NT2/D1 (cell line): ENCODE results near the gene SLC22A9.

Experiments used
- DNase-seq: peaks from one replicate; pipeline ENCODE4 v3.0.0-alpha.2; 2011; ENCODE audit warnings: low read depth, low spot score
- H3K27me3 ChIP-seq: 2 replicates; pipeline ENCODE4 v1.6.0; 2011; ENCODE audit warnings: mild to moderate bottlenecking; ENCODE audit not compliant: insufficient read length, insufficient read depth
- H3K36me3 ChIP-seq: 2 replicates; pipeline ENCODE4 v1.6.1; 2011; ENCODE audit warnings: mild to moderate bottlenecking, low read length, mixed read lengths; ENCODE audit not compliant: insufficient read depth, insufficient read length
- H3K4me1 ChIP-seq: 2 replicates; pipeline ENCODE4 v1.5.1; 2011; ENCODE audit not compliant: insufficient read depth, insufficient read length
- H3K4me3 ChIP-seq: 2 replicates; pipeline ENCODE4 v1.5.1; 2011; ENCODE audit warnings: low read depth; ENCODE audit not compliant: insufficient read length
- H3K9ac ChIP-seq: 2 replicates; pipeline ENCODE4 v1.6.0; 2011; ENCODE audit warnings: low read depth; ENCODE audit not compliant: insufficient read length
- H3K9me3 ChIP-seq: 2 replicates; pipeline ENCODE4 v1.5.1; 2011; ENCODE audit warnings: mild to moderate bottlenecking, low read length; ENCODE audit not compliant: insufficient read depth
- SUZ12 ChIP-seq: IDR thresholded peaks from 2 replicates; pipeline ENCODE4 v1.6.1; 2011; ENCODE audit not compliant: insufficient read length, insufficient read depth; ENCODE audit errors: extremely low read depth
- YY1 ChIP-seq: IDR thresholded peaks from 2 replicates; pipeline ENCODE4 v1.6.1; 2011; ENCODE audit not compliant: insufficient read length, insufficient read depth
- ZNF274 ChIP-seq: IDR thresholded peaks from 2 replicates; pipeline ENCODE4 v1.6.1; 2011; ENCODE audit warnings: mild to moderate bottlenecking, low read depth, low read length

Gene SLC22A9

DNA sequence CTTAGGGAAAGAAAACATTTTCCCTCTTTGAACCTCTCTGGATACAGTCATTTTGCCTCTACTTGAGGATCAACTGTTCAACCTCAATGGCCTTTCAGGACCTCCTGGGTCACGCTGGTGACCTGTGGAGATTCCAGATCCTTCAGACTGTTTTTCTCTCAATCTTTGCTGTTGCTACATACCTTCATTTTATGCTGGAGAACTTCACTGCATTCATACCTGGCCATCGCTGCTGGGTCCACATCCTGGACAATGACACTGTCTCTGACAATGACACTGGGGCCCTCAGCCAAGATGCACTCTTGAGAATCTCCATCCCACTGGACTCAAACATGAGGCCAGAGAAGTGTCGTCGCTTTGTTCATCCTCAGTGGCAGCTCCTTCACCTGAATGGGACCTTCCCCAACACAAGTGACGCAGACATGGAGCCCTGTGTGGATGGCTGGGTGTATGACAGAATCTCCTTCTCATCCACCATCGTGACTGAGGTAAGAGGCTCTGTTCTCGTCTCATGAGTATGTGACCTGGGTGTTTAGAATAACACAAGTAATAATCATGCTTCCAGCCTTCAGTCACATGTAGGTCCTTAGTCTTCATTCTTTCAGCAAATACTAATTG lies 495 bp downstream of the SLC22A9 start:
- Histone ChIP-seq H3K9me3 (no peaks in the 10 kb centered on the region), H3K9ac (no peak overlapping the region), H3K27me3 (no peaks in the 10 kb centered on the region), H3K4me3 (no peak overlapping the region), H3K4me1 (no peaks in the 10 kb centered on the region), H3K36me3 (no peaks in the 10 kb centered on the region)
- no peak for DNase-seq
- no peak for TF ChIP-seq YY1
- no peak for TF ChIP-seq SUZ12
- TF ChIP-seq ZNF274: no peak

DNA sequence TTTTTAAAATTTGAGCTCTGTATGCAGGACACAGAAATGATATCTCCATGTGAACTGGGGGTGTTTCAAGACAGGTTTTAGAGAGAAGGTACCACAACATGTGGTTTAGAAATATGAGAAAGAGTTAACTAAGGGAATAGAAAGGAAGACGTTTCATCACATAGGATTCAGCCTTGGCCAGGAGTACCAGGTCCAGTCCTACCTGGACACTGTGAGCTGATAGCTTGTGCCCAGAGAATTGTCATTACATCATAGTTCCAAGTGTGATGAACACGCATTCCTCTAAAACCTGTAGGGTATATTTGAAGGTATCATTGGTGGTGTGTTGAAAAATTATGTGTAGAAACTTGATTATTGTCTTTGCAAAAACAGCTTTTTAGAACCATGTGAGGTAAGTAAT lies 1.8 kb downstream of the SLC22A9 start:
- no peak overlapping the region for H3K4me3 ChIP-seq
- H3K4me1 ChIP-seq: no peaks in the 10 kb centered on the region
- no peak for TF ChIP-seq ZNF274
- TF ChIP-seq YY1: no peak
- TF ChIP-seq SUZ12: no peak
- no peaks in the 10 kb centered on the region for H3K9me3 ChIP-seq
- no peak for DNase-seq
- no peaks in the 10 kb centered on the region for H3K36me3 ChIP-seq
- no peak overlapping the region for H3K9ac ChIP-seq
- H3K27me3 ChIP-seq: no peaks in the 10 kb centered on the region

- Histone ChIP-seq H3K9me3 (no peaks in the 10 kb centered on the region), H3K4me3 (no peak overlapping the region), H3K9ac (no peak overlapping the region), H3K36me3 (no peaks in the 10 kb centered on the region), H3K4me1 (no peaks in the 10 kb centered on the region), H3K27me3 (no peaks in the 10 kb centered on the region)
- TF ChIP-seq ZNF274: no peak
- TF ChIP-seq YY1: no peak
- no peak for TF ChIP-seq SUZ12
- DNase-seq: no peak
Measured at GRCh38 chr11:63375434-63375833, 5.8 kb downstream of the SLC22A9 start.

GRCh38 chr11:63380130-63380529 lies 10.5 kb downstream of the SLC22A9 start:
- Histone ChIP-seq H3K27me3 (no peaks in the 10 kb centered on the region), H3K4me3 (no peak overlapping the region), H3K36me3 (no peaks in the 10 kb centered on the region), H3K9ac (no peak overlapping the region), H3K9me3 (no peaks in the 10 kb centered on the region), H3K4me1 (no peaks in the 10 kb centered on the region)
- no peak for DNase-seq
- no peak for TF ChIP-seq ZNF274
- no peak for TF ChIP-seq SUZ12
- no peak for TF ChIP-seq YY1

DNA sequence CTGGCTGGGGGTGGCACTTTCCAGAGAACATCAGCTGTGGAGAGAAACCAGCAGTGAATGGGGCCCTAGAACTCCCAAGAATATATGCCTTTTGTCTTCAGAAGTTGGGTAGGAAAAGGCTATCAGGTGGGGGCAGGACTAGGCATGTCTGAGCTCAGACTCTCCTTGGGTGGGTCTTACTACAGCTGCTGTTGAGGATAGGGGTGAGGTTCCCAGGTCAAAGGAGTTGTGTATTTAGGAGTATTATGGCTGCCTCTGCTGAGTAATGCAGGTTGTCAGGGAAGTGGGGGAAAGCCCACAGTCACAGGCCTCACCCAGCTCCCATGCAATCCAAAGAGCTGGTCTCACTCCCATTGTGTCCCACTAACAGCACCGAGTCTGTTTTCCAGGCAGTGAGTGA lies 26.1 kb downstream of the SLC22A9 start:
- TF ChIP-seq SUZ12 (no peak), ZNF274 (no peak), YY1 (no peak)
- H3K4me3 ChIP-seq: no peak overlapping the region
- no peak overlapping the region for H3K9ac ChIP-seq
- no peaks in the 10 kb centered on the region for H3K27me3 ChIP-seq
- H3K4me1 ChIP-seq: no peaks in the 10 kb centered on the region
- no peaks in the 10 kb centered on the region for H3K9me3 ChIP-seq
- no peak for DNase-seq
- H3K36me3 ChIP-seq: no peaks in the 10 kb centered on the region

DNA sequence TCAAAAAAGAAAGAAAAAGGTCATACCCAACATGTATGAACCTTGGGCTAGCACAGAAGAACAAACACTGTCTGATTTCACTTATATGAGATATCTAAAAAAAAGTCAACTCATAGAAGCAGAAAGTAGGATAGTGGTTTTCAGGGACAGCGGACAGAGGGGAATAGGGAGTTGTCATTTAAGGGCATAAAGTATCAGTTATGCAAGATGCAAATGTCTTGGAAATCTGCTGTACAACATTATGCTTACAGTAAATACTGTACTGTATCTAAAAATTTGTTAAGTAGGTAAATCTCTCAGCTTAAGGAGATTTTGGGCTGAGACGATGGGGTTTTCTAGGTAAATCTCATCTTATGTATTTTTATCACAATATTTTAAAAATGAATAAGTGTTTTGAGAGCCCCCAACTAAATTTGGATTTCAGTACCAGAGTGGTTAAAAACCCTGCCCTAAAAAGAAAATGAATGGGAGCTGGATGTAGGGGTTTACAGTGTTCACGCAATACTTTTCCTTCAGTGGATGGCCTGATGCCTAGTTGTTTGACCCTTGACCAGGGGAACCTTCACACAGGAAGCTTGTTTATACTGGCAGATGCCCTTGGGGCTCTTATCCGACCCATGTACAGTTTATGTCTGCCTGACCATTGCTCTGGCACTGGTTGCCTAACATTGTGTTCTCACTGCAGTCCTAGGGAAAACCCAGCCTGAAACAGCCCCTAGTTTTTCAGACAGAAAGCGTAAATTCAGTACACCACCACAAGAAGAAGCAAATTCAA lies 34.8 kb downstream of the SLC22A9 start:
- no peak for DNase-seq
- H3K4me3 ChIP-seq: no peak overlapping the region
- no peaks in the 10 kb centered on the region for H3K4me1 ChIP-seq
- no peaks in the 10 kb centered on the region for H3K36me3 ChIP-seq
- H3K9me3 ChIP-seq: no peaks in the 10 kb centered on the region
- H3K27me3 ChIP-seq: no peaks in the 10 kb centered on the region
- no peak overlapping the region for H3K9ac ChIP-seq
- TF ChIP-seq YY1: no peak
- TF ChIP-seq ZNF274: no peak
- no peak for TF ChIP-seq SUZ12

DNA sequence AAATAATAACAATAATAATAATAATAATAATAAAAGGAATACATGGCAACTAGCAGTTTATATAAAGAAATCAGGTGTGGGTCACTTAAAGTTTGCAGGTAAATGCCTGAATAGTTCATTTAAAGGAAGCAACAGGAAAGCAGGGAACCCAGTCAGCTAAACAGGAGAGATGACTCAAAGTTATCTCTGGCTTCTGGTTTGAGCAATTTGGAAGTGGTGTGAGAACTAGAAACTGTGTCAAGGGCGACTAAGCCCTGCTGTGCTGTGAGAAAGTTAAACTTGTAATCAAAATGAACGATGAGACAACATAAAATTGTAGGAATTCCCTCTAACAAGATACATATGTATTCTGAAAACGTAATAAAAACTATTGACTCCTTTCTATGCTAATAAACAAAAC lies 35.5 kb downstream of the SLC22A9 start:
- TF ChIP-seq YY1 (no peak), SUZ12 (no peak), ZNF274 (no peak)
- DNase-seq: no peak
- Histone ChIP-seq H3K27me3 (no peaks in the 10 kb centered on the region), H3K9me3 (no peaks in the 10 kb centered on the region), H3K4me1 (no peaks in the 10 kb centered on the region), H3K36me3 (no peaks in the 10 kb centered on the region), H3K4me3 (no peak overlapping the region), H3K9ac (no peak overlapping the region)
